GM03348 (cell line): ENCODE results near the gene WAS.
A peak's percentile ranks its signal among the peaks of the same experiment; 100 is the strongest.

Experiments used
- DNase-seq: peaks from one replicate; pipeline ENCODE4 v3.0.0; 2012; ENCODE audit warnings: low spot score

Gene WAS

GRCh38 chrX:48711929-48712505, 28.4 kb downstream of the WAS start:
- no peak for DNase-seq

GRCh38 chrX:48713847-48714246, 30.2 kb downstream of the WAS start:
- no peak for DNase-seq

GRCh38 chrX:48714573-48714972, 31.0 kb downstream of the WAS start:
- DNase-seq: no peak

DNA sequence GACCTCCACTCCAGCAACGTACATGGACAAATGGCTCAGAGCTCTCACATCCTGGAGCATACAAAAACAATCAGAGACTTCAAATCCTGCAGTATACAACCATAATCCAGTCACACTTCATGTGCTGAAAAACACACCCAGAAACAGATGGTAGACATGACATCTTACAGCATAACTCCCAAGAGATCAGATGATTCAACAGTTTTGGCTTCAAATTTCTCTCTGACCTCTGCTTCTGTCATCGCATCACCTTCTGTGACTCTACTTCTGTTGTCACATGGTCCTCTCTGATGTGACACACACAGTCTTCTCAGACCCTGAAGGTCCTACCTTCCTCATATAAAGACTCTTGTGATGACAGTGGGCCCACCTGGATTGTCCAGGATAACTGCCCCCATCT, 31.5 kb downstream of the WAS start:
- DNase-seq: peak; percentile 13

- no peak for DNase-seq
Measured at GRCh38 chrX:48715876-48716502, 32.4 kb downstream of the WAS start.

- no peak for DNase-seq
Measured at GRCh38 chrX:48719958-48720357, 36.4 kb downstream of the WAS start.

GRCh38 chrX:48720577-48721250, 37.1 kb downstream of the WAS start:
- no peak for DNase-seq

DNA sequence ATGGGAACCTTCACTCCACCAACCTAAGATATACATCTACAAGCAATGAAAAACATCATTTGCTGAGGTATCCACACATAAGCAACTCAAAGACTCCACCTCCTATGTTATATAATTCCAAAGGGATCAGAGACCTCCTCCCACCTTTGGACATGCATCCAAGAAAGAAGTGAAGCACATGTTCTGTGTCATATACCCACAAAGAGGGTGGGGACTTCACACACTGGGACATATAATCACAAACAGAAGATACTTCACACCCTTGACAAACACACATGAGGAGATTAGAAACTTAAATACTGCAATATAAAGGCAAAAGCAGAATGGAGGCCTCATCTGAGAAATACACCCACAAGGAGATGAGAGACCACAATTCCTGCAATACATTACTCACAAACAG, 38.3 kb downstream of the WAS start:
- no peak for DNase-seq

GRCh38 chrX:48726596-48726995, 43.0 kb downstream of the WAS start:
- no peak for DNase-seq

- DNase-seq: no peak
Measured at GRCh38 chrX:48728653-48729052, 45.1 kb downstream of the WAS start.

- DNase-seq: no peak
Measured at GRCh38 chrX:48736303-48736702, 52.7 kb downstream of the WAS start.

DNA sequence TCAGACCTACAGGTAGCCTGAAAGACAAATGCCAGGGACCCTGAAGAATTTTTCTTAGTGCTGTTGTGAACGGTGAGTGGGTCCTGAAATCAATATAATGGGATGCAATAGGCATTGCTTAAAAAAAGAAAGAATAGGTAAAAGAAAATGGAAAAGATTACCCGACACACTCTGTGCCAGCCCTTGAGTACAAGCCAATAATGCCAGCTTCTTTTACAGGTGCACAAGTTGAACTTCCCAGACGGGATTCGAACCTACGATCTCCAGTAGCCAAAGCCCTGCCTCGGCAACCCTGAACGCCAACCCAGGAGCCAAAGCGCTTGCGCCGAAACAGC, 53.2 kb downstream of the WAS start:
- DNase-seq: no peak

DNA sequence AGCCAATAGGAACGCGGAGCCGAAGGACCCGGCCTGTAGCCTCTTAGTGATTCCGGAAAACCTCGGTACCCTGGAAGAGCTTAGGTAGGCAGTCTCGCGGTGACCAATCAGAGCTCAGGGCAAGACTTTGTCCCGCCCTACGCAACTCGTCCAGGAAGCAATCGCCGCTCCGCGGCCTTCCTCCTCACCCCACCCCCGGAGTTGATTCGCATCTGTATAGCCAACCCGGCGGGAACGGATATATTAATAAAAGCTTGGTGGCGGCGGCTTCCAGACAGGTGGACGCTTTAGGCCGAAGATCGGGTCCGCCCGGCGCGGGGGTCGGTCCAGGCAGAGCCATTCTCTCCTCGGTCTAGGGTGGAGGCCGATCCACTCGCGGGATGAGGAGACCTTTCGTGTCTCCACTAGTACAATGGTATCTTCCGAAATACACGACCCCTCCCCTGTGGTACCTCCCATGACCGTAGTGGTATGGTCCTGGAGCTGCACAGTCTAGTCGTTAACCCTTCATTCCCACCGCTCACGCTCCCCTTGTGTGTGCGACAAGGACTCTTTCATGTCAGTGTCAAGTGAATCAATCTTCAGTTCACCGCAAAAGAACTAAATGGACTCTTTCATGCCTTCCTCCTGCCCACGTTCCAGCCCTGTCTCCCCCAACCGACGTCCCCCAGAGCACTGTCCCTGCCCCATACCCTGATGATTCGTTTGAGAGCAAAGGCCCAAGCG, 53.8 kb downstream of the WAS start:
- peak; percentile 96 for DNase-seq

- no peak for DNase-seq
Measured at GRCh38 chrX:48737940-48738339, 54.3 kb downstream of the WAS start.
